GM19467 (cell line): ENCODE measurements around the gene FCER1G.
A peak's percentile ranks its signal among the peaks of the same experiment; 100 is the strongest.

ENCODE experiments used
- ATAC-seq: cut with Tn5 transposase; IDR thresholded peaks from one replicate; pipeline ENCODE4 v1.9.1; 2021; ENCODE audit warnings: mild to moderate bottlenecking, moderate library complexity; ENCODE audit not compliant: unreplicated experiment

The FCER1G gene

DNA sequence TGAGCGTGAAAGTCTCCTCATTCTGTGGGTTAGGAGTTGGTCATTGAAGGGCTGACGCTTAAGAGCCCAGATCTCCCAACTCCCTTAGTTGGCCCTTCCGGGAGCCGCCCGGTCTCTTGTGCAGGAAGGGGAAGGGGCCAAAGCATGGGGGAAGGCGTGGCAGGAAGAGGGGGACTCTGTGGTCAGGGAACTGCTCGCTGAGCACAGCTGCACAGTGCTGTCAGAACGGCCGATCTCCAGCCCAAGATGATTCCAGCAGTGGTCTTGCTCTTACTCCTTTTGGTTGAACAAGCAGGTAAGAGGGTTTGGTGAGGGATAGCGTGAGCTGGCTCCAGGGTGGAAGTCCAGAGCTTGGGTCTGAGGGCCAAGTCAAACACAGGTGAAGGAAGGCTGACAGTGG is at the start of gene FCER1G:
Gene FCER1G, plus strand, starts transcription at position 220 of the 400 bp plus-strand sequence. Its CDS starts 27 bp downstream, at position 247.
- ATAC-seq: no peak

DNA sequence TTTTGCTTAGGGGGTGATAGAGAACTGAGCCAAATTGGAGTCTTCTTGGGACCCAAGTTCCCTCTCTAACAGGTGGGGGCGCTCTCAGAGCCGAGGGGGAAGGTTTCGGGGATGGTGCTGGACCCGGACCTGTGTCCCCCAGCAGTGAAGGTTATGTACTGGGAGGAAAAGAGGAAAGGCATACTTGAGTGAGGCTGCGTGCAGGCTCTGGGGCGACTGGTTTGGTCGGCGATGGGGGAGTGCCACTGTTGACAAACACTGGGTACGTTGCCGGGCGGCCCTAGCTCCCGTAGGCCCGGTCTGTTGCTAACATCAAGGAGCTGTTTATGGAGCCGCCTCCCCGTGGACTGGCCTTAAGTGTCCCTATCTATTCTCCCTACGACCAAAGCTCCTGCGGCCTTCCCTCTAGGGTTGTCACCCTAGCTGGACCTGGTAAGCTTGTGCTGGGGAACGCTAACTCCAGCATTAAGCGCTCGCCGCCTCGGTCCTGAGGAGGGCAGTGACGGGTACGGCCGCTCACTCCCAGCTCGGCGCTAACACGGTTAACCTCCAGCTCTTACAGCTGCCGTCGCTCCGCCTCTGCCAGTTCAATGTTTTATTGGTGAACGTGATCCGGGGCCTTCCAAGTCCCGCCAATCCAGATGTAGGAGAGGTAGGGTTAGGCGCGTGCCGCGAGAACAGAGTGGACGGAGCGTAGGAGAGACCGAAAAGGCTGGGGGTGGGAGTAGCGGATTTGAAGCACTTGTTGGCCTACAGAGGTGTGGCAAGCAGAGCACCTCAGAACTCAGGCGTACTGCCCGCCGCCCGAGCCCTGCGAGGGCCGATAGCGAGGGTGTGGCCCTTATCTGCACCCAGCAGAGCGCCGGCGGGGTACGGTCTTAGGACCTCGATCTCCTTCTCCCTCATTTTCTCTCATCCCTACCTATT is 49.1 kb upstream of the FCER1G start, which contains the start of gene PPOX:
Gene PPOX, plus strand, starts transcription at position 685 of the 927 bp plus-strand sequence. CDS start 422 bp downstream, outside the sequence.
- ATAC-seq: peak; percentile 92

DNA sequence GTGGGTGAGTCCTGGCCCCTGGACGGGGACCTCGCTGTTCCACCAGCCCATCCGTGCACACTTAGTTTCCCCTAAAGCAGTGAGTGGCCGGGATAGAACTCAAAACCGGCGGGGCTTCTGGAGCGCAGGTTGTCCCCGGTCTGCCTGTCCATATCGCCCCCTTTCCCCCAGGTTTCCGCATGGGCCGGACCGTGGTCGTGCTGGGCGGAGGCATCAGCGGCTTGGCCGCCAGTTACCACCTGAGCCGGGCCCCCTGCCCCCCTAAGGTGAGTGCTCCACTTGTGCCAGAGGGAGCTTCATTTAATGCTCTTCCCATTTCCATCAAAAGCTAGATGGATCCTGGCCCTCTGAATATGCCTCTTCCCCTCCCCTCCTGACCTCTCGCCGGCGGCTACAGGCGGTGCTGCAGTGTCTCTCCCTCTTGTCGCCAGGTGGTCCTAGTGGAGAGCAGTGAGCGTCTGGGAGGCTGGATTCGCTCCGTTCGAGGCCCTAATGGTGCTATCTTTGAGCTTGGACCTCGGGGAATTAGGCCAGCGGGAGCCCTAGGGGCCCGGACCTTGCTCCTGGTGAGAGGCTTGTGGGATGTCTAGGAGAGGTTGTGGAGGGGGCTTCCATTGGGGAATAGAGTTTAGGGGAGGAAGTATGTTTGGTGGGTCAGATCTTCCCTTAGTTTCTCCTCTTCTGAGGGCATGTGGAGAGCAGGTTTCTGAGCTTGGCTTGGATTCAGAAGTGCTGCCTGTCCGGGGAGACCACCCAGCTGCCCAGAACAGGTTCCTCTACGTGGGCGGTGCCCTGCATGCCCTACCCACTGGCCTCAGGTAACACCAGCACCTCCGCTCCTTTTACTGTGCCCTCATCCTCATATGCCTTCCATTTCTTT is 48.2 kb upstream of the FCER1G start:
- ATAC-seq: no peak

DNA sequence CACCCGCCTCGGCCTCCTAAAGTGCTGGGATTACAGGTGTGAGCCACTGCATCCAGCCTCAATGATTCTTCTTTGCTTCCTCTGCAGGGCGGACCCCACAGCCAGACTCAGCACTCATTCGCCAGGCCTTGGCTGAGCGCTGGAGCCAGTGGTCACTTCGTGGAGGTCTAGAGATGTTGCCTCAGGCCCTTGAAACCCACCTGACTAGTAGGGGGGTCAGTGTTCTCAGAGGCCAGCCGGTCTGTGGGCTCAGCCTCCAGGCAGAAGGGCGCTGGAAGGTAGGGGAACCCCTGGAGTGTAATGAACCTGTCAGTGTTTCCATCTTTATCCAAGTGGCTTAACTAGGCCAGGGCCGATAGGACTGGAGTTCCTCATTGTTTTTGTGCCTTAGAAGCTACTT is 46.2 kb upstream of the FCER1G start:
- ATAC-seq: no peak

DNA sequence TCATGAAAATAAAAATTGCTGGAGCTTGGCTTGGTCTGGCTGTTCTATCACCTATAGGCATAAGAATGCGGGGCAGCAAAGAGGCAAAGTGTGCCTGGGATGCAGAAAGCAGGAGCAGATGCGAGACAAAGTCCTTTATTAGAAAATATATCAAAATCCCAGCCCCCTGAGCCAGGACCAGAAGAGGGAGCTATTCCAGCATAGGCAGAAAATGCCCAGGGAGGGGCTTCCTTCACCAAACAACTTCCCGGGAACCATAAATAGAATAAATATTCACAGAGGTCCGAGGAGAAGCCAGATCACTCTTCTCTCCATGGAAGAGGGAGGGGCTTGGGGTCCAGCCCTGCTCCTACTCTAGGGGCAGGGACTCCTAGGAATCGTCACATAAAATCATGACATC is 43.9 kb upstream of the FCER1G start:
- ATAC-seq: no peak

DNA sequence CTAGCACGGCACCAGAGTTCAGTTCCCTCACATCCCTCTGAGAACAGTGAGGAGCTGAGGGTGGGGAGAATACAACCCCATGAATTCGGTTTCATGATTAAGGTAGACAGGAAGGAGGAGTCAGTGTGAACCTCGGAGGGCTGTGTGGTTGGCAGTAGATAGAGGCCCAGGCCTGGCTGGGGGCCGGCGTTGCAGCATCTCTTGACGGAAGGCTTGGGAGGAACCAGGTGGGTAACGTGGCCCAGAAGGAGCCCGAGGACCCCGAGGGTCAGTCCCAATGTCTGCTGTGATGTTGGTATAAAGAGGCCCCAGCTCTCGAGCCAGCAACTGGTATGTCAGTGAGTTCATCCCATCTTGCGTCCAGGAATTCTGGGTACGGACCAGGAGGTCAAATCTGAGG is 43.4 kb upstream of the FCER1G start:
- no peak for ATAC-seq

DNA sequence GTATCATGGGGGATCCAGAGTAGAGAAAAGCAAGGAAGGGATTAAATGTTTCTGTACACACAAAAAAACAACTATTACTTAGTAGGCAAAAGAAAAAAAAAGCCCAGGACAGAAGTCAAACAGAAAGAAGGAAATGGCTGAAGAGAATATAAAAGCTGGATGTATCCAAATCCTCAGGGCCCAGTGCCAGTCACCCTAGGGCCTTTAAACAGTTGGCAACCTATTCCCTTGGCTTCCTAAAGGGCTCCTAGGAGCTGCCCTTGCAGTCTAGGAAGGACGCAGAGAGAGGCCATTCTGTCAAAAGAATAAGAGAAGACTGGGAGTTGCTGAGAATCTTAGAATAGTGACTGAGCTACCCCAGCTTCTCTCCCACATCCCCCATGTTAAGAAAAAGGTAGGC is 42.7 kb upstream of the FCER1G start:
- ATAC-seq: no peak

DNA sequence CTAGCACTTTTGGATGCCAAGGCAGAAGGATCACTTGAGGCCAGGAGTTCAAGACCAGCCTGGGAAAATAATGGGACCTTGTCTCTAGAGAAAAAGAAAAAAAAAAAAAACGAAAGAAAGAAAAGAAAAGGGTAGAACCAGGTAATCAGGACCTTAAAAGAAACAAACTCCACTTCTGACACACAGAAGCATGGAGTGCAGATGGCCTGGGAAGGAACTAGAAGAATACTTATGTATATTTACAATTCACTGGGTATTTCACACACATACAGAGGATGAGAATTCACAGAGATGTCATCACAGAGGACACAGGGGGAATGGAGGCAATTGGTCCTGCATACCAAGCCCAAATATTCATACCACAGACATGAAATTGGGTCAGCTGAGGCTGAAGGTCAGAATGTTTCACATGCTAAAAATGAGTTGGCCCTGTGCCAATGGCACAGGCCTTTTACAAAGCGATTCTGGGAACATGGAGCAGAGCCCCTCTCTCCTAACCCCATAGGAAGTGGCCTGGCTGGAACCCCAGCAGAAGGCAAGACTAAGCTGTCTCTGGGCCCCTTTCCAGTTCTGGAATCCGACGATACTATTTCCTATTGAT is 42.2 kb upstream of the FCER1G start:
- no peak for ATAC-seq

DNA sequence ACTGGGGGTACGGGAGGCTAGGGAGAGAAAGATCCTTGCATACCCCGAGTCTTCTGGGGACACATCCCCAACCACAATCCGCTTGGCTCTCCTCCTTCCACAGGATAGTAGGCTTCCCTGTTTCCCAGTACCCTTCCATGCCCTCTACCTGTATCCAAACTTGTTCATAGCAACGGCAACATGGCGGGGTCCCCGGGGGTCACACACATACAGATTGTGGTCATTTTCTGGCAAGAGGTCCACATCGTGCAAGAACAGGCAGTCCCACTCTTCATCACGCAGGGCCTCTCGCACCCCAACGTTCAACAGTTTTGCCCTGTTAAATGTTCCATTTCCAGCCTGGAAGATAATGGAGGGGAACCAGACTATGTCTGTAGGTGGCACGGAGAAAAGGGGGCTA is 41.4 kb upstream of the FCER1G start:
- no peak for ATAC-seq

DNA sequence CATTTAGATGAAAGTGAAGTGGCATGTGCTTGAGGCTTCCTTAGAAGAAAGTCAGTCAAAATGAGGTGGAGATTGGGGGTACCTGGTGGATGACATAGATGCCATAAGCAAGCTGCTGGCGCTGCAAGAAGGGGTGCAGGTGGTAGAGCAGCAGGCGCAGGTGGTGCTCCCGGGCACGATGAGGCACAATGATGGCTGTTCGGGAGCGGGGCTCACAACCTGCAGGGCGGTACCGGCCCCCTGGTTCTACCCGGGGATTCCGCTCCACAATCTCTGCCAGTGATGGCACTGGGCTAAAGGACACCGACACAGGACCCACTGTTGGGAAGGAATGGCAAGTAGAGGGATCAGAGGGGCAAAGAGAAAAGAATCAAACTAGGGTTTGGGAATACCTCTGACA is 40.2 kb upstream of the FCER1G start:
- no peak for ATAC-seq

DNA sequence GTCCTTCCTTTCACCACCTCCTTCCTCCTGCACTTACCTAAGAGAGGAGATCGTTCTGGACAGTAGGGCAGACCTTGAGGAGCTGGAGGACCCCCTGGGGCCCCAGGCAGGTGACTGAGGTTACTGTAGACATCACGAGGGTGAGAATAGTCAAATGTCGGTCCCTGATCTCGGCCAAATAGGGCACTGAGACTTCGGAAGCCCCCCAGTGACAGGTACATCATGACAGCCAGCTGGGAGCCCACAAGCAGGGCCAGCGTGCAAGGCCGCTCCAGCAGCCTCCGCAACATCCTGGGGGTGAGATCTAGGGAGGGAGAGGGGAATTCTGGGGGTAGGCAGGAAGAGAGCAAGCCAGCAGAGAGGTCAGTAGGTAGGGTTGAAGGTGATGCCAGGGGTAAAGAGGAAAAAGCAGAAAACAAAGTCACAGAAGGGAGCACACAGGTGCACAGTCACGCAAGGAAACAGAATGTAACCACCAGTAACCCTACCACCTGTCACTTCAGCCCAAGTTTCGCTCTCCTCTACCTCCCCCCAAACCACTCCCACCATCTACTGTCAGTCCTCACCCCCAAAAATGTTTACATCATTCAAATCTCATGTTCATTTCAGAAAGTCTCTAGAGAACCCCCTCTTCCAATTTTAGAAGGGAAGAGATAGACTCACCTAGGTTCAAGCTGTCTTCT is 39.2 kb upstream of the FCER1G start:
- no peak for ATAC-seq

DNA sequence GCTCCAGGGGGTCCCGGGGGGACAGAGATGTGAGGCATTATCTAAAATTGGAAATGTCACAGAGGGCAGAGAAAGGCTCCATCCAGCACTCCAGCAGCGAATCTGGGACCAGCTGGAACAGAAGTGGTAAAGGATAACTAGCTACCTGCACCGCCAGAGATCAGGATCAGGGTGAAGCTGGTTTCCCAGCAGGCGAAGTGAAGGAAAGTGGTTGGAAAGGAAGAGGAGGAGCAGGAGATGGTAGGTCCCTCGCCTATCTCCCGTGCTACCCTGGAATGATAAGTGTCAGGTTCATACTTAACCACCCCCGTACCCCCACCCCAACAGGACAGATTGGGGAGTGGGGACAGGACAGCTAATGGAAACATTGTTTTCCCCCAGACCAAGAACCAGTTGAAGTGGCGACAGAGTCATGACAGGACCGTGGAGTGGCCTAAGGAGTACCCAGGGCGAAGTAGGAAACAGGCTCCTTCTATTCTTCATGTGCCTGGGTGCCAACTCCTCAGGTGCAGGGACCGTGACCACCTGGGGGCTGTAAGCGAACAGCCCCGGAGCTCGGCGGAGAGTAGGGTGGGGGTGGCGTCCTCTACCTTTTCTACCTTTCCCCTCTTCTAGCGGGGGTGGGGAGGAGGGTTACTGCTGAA is 38.5 kb upstream of the FCER1G start:
- no peak for ATAC-seq

DNA sequence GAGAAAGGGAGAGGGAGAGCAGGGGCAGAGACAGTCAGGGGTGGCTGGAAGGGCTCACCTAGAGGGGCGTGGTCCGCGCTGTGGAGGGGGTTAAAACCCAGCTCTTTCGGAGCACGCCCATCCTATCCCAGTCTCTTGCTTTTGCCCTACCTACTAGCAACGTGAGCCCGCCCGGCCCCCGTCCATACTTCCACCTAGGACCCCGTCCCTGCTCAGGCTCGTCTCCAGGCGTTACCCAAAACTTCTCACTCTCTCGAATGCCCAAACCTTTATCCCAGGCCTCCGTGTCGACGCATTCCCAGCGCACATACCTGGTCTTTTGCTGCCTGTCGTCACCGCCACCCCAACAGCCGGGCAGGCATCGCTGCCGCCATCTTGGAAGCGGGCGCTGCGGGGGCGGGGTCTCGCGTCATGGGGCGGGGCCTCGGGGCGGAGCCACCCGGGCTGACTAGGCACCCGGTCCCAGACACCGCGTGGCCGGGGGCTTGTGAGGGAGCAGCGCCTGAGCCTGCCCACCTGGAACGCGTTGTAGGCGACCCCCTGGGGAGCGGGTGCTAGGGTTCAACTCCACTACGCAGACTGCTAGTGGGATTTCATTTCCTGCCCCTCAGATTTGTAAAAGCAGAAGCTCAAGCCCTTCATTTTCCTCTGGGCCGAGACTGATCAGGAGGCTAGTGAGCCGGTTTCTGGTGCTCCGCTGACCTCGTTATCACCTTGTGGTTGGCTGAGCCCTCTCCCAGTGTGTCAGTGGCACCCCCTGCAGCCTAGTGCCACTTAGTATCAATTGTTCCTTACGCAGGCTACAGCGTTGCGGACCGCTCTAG is 37.8 kb upstream of the FCER1G start, which contains the start of gene B4GALT3:
Gene B4GALT3, minus strand, starts transcription at position 396 of the 824 bp plus-strand sequence. CDS start 1,447 bp downstream, outside the sequence.
- peak; percentile 60 for ATAC-seq

DNA sequence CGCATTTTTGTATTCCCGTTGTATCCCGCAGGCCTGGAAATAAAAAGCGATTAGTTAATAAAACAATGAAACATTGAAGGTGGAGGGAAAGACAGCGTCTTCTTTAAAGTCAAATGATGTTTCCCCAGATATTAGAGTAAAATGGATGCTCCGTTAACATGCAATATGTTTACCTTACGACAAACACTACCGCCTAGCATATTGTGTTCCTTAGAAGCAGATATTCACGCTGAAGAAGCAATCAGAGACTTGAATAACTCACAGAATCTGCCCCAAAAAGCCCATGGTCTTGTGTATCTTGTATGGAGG is 37.2 kb upstream of the FCER1G start:
- no peak for ATAC-seq

DNA sequence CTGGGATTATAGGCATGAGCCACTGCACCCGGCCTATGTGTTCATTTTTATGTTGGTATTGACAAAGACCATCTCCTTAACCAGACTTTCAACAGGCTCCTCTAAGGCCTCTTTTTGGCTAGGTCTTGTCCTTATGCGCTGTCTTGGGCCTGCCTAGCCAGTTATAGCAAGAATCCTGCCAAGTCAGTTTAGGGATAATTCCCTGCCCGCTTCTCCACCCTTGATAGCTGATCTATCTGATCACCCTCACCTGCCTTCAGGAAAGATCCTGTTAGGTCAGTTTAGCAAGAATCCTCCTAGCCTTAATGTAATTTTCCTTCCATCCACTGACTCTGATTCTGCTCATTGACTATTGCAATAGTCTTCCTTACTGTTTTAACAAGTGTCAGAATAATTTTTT is 35.4 kb upstream of the FCER1G start:
- ATAC-seq: no peak

DNA sequence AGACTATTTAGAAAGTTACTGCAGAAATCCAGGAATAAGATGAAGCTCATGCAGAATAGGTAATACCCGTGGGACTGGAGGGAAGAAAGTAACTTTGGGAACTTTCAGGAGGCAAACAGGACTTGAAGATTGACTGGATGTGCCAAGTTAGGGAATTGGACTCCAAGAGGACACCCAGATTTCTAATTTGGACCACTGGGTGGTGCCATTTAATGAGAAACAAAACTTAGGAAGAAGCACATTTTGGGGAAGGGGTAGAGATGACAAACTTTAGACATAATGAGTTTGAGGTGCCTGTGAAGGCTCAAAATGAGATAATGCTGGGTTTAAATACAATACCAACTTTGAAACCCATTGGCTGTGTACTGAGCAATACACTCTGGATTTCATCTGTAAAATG is 34.5 kb upstream of the FCER1G start:
- ATAC-seq: no peak

DNA sequence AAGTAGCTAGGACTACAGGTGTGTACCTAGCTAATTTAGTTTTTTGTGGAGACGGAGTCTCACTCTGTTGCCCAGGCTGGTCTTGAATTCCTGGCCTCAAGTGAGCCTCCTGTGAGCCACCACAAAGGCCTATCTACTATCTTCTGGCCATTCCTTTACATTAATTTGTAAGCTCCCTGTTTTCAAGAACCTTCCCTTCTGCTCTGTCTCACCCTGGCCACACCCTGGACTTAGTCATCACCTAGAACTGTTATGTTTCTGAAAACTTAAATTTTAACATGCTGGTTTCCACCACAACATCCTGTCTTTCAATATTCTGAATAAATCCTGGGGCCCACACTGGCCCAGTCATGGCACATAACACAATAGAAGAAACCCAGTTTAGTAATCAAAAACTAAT is 32.9 kb upstream of the FCER1G start:
- no peak for ATAC-seq

DNA sequence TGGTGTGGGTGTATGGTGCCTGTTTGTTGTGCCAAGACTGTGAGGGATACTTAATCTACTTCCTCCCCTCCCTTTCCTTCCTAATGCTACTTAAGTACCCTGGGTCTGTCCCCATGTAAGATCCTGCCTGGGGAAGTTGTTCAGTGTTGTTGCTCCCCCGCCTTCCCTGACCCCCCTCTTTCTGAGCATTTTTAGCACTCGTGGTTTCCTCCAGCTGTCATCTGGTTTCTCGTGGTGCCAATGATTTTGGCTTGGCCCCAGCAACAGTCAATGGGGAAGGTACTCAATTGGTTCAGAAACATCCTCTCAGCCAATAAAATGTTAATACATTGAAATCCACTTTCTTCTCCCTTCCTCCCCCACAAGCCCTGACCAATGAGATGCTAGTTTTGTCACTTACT is 29.8 kb upstream of the FCER1G start:
- peak; percentile 44 for ATAC-seq

DNA sequence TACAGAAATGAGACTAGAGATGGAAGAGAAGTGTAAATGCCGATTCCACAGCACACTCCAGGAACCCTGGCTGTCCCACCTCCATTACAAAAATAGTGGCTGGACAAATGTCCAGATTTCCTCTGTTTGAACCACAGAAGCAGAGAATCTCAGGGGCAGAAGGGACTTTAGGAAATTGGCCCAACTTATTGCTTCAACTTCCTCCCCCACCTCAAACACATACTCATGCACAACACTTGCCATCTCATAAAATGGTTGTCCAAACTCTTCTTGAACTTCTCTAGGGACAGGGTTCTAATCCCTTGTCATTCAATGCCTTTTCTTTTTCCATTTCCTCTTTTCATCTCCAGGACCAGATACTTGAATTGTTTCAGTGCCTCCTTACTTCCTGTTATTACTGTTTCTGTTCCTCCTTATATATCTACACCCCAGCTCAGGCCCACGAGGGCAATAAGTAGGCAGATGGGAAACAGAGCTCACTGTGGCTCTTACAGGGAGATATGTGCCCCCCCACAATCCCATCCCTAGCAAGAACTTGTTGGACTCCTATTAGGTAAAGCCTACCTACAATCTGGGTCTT is 29.3 kb upstream of the FCER1G start:
- peak; percentile 14 for ATAC-seq
